Peyer's patch (tissue), 4 donors: ENCODE data around the gene ST7. TPM values are rescaled to one million over a fixed set of nuclear protein-coding genes. Genes with fewer than 3 reads are reported as not detected.

ENCODE experiments used
- DNase-seq, 3 donors: peaks; one replicate each; pipeline ENCODE4 v3.0.0-alpha.2; 2017 to 2019
- H3K27ac ChIP-seq, 4 donors: fragments of 200-600 bp; sonication (generic); one replicate each; pipeline ENCODE4 v1.5.1; 2016 to 2019
- H3K27me3 ChIP-seq, 2 donors: fragments of 200-600 bp; sonication (generic); one replicate each; pipeline ENCODE4 v1.5.1; 2019
- H3K36me3 ChIP-seq, 3 donors: fragments of 200-600 bp; sonication (generic); one replicate each; pipeline ENCODE4 v1.5.1; 2016 to 2019
- H3K4me1 ChIP-seq, 4 donors: fragments of 200-600 bp; sonication (generic); one replicate each; pipeline ENCODE4 v1.5.1; 2016 to 2019
- H3K4me3 ChIP-seq, 4 donors: fragments of 200-600 bp; sonication (generic); 1 replicate in 3 of 4; 2 replicates in 1 of 4; pipeline ENCODE4 v1.5.1; 2016 to 2019; ENCODE audit warnings: mild to moderate bottlenecking in 1 of 4
- H3K9me3 ChIP-seq, 4 donors: fragments of 200-600 bp; sonication (generic); one replicate each; pipeline ENCODE4 v1.5.1; 2016 to 2019; ENCODE audit warnings: mild to moderate bottlenecking in 1 of 4
- POLR2A ChIP-seq, 2 donors: fragments of 450-650 bp; IDR thresholded peaks; one replicate each; pipeline ENCODE4 v1.5.1; 2017; ENCODE audit warnings: antibody characterized with exemption in 2 of 2, mild to moderate bottlenecking in 2 of 2, moderate library complexity in 2 of 2
- total RNA-seq, 4 donors: library from RNA; depleted of rRNA; stranded (reverse); fragments of >200 nt; gene quantifications; one replicate each; pipeline ENCODE4 v1.1.0, GENCODE V29; 2016
- TF ChIP-seq, protein P1 (sequence below), 6 experiments: fragments of 450-650 bp in 4 of 6; fragments of 200-600 bp in 2 of 6; sonication (generic) in 1 of 6; IDR thresholded peaks; one replicate each; pipeline ENCODE4 v1.5.1; 2017 to 2019; ENCODE audit warnings: antibody characterized with exemption in 6 of 6, mild to moderate bottlenecking in 3 of 6, moderate library complexity in 1 of 6

ST7 gene
- total RNA-seq, 4 donors from 2014 or later = 26.8 to 39.6 (median 29.8) TPM

GRCh38 chr7:117061751-117062150, 108.5 kb downstream of the ST7 start:
- no peaks in the 10 kb centered on the region for H3K27me3 ChIP-seq
- no peak overlapping the region for H3K4me3 ChIP-seq
- TF ChIP-seq, protein P1, sequence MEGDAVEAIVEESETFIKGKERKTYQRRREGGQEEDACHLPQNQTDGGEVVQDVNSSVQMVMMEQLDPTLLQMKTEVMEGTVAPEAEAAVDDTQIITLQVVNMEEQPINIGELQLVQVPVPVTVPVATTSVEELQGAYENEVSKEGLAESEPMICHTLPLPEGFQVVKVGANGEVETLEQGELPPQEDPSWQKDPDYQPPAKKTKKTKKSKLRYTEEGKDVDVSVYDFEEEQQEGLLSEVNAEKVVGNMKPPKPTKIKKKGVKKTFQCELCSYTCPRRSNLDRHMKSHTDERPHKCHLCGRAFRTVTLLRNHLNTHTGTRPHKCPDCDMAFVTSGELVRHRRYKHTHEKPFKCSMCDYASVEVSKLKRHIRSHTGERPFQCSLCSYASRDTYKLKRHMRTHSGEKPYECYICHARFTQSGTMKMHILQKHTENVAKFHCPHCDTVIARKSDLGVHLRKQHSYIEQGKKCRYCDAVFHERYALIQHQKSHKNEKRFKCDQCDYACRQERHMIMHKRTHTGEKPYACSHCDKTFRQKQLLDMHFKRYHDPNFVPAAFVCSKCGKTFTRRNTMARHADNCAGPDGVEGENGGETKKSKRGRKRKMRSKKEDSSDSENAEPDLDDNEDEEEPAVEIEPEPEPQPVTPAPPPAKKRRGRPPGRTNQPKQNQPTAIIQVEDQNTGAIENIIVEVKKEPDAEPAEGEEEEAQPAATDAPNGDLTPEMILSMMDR (IDR thresholded peaks at IDR 0.05) = no peak
- no peak for TF ChIP-seq POLR2A (IDR thresholded peaks at IDR 0.05)
- no peaks in the 10 kb centered on the region for H3K4me1 ChIP-seq
- DNase-seq = no peak
- H3K9me3 ChIP-seq = no peaks in the 10 kb centered on the region
- H3K27ac ChIP-seq = no peak overlapping the region
- no peaks in the 10 kb centered on the region for H3K36me3 ChIP-seq

DNA sequence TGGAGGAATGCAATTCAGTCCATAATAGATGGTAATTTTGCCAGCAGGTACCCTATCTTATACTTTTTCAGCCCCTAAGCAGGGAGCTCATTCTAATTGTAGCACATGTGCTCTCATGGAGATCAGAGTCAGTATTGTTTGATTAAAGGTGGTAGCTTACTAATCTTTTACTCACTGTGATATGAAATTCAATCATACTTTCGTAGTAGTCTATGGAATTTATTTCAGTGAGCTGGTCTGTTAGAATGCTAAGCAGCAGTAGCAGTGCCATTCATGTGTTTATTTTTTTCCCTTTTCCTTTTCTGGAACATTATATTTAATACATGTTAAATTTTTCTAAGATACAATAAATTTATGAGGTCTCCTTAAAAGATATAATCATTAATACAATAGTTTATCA, 109.0 kb downstream of the ST7 start:
- DNase-seq = no peak
- TF ChIP-seq, protein P1 (IDR thresholded peaks at IDR 0.05) = no peak
- TF ChIP-seq POLR2A (IDR thresholded peaks at IDR 0.05) = no peak
- Histone ChIP-seq H3K9me3 (no peaks in the 10 kb centered on the region), H3K4me3 (no peak overlapping the region), H3K4me1 (no peaks in the 10 kb centered on the region), H3K36me3 (no peaks in the 10 kb centered on the region), H3K27ac (no peak overlapping the region), H3K27me3 (no peaks in the 10 kb centered on the region)

DNA sequence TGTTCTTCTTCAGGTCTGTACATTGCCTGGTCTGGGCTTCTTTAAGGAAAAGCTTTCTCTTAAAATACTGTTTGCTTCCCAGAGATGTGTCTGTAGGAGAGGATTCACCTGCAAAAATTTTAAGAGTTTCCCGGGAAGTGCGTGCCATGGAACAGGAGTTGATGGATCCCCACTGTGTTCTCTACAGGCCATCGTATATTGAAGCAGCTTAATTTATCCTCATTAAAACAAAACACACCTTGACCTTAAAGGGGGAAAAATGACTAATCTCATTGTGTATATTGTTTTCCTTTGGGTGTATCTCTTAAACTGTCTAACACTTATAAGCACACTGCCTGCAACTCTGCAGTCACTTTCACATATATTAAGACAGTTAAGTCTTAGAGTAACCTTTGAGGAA, 111.4 kb downstream of the ST7 start:
- Histone ChIP-seq H3K4me1 (no peaks in the 10 kb centered on the region), H3K27me3 (no peaks in the 10 kb centered on the region), H3K9me3 (no peaks in the 10 kb centered on the region), H3K27ac (no peak overlapping the region), H3K4me3 (no peak overlapping the region), H3K36me3 (no peaks in the 10 kb centered on the region)
- DNase-seq = no peak
- TF ChIP-seq POLR2A (IDR thresholded peaks at IDR 0.05) = no peak
- TF ChIP-seq, protein P1 (IDR thresholded peaks at IDR 0.05) = no peak

GRCh38 chr7:117065571-117066150, 112.4 kb downstream of the ST7 start:
- H3K36me3 ChIP-seq = no peaks in the 10 kb centered on the region
- no peaks in the 10 kb centered on the region for H3K9me3 ChIP-seq
- H3K27me3 ChIP-seq = no peaks in the 10 kb centered on the region
- TF ChIP-seq, protein P1 (IDR thresholded peaks at IDR 0.05) = no peak
- no peak for TF ChIP-seq POLR2A (IDR thresholded peaks at IDR 0.05)
- DNase-seq = no peak
- no peak overlapping the region for H3K27ac ChIP-seq
- H3K4me1 ChIP-seq = no peaks in the 10 kb centered on the region
- no peak overlapping the region for H3K4me3 ChIP-seq

DNA sequence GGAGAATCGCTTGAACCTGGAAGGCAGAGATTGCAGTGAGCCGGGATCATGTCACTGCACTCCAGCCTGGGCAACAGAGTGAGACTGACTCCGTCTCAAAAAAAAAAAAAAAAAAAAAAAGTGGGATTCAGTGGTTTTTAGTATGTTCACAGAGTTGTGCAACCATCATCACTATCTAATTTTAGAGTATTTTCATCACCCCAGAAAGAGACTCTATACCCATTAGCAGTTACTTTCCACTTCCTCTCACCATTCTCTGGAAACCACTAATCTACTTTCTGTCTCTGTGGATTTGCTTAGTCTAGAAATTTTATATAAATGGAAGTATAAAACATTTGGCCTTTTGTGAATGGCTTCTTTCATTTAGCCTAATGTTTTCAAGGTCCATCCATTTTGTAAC, 113.4 kb downstream of the ST7 start:
- DNase-seq = no peak
- TF ChIP-seq, protein P1 (IDR thresholded peaks at IDR 0.05) = no peak
- TF ChIP-seq POLR2A (IDR thresholded peaks at IDR 0.05) = no peak

DNA sequence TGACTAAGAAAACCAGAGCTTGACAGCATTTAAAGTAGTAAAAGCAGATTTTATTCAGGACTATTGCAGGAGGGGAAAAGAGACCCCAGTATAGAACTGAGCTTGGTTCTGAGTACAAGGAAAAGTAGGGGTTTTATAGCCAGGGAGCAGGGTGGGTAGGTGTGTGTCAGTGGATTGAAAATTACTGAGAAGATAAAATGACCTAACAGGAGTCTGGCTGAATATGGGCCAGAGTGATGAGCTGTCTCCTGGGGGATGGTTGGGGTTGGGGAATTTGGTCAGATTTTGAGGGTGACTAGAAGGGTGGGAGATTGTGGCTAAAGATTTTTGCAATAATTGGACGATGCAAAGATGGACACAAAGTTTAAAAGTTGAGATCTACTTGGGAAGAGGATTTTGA, 114.0 kb downstream of the ST7 start:
- H3K36me3 ChIP-seq = no peaks in the 10 kb centered on the region
- DNase-seq = no peak
- TF ChIP-seq POLR2A (IDR thresholded peaks at IDR 0.05) = no peak
- TF ChIP-seq, protein P1 (IDR thresholded peaks at IDR 0.05) = no peak
- H3K27ac ChIP-seq = no peak overlapping the region
- no peak overlapping the region for H3K4me3 ChIP-seq
- no peaks in the 10 kb centered on the region for H3K27me3 ChIP-seq
- no peaks in the 10 kb centered on the region for H3K4me1 ChIP-seq
- H3K9me3 ChIP-seq = no peaks in the 10 kb centered on the region

More for the DNA sequence above, 113.4 kb downstream of the ST7 start:
- Histone ChIP-seq H3K4me1 (no peaks in the 10 kb centered on the region), H3K9me3 (no peaks in the 10 kb centered on the region), H3K36me3 (no peaks in the 10 kb centered on the region), H3K27me3 (no peaks in the 10 kb centered on the region), H3K27ac (no peak overlapping the region), H3K4me3 (no peak overlapping the region)
